B cell (primary cell): ENCODE results near the gene DUS4L. TPM values are rescaled to one million over a fixed set of nuclear protein-coding genes. Genes with fewer than 3 reads are reported as not detected.

Experiments
- ATAC-seq: fragments of 200-7000 bp; cut with Tn5 transposase; one replicate; pipeline ENCODE4 v1.10.0; 2021; ENCODE audit warnings: low read depth, mild to moderate bottlenecking, moderate number of reproducible peaks, moderate library complexity
- CTCF ChIA-PET: fragments of 350-600 bp; sonication (Branson Sonifier 250); formaldehyde crosslinking; loops from one replicate; lab custom pipeline; 2021; ENCODE audit warnings: antibody characterized with exemption, inconsistent platforms; lab: Charles Lee
- POLR2A ChIA-PET: fragments of 350-600 bp; sonication (Branson Sonifier 250); formaldehyde crosslinking; loops from one replicate; lab custom pipeline; 2021; ENCODE audit warnings: antibody characterized with exemption; lab: Charles Lee
- DNase-seq: peaks from one replicate; pipeline ENCODE4 v3.0.0; 2013
- H2AFZ ChIP-seq: 2 replicates; pipeline ENCODE4 v1.6.1; 2012; ENCODE audit warnings: mild to moderate bottlenecking, low read depth, low read length; ENCODE audit not compliant: insufficient read depth, poor library complexity, severe bottlenecking
- H3K27ac ChIP-seq, 2 donors: 1 replicate in 1 of 2; 2 replicates in 1 of 2; pipeline ENCODE4 v1.5.1; 2012 to 2013; ENCODE audit warnings: low read length in 2 of 2, mild to moderate bottlenecking in 2 of 2, moderate library complexity in 1 of 2
- H3K27me3 ChIP-seq, 4 experiments: fragments of 200-600 bp in 1 of 4; sonication (generic) in 1 of 4; replicated peaks in 1 of 4; 1 replicate in 2 of 4; 2 replicates in 2 of 4; pipeline versions ENCODE4 v1.6.1 to v1.7.0; 2013 to 2016; ENCODE audit warnings: low read length in 3 of 4, mild to moderate bottlenecking in 2 of 4, mixed read lengths in 1 of 4, moderate library complexity in 1 of 4; ENCODE audit not compliant: insufficient read depth in 4 of 4, control insufficient read depth in 3 of 4; ENCODE audit errors: control extremely low read depth in 1 of 4
- H3K36me3 ChIP-seq, 2 experiments: replicated peaks in 1 of 2; 1 replicate in 1 of 2; 2 replicates in 1 of 2; pipeline versions ENCODE4 v1.6.1 to v1.7.1; 2013; ENCODE audit warnings: low read length in 1 of 2; ENCODE audit not compliant: insufficient read depth in 2 of 2, control insufficient read depth in 1 of 2; ENCODE audit errors: control extremely low read depth in 1 of 2, extremely low read depth in 1 of 2
- H3K4me1 ChIP-seq, 2 donors: fragments of 200-600 bp in 1 of 2; sonication (generic) in 1 of 2; 1 replicate in 1 of 2; 2 replicates in 1 of 2; pipeline versions ENCODE4 v1.5.1 to v1.6.1; 2013 to 2017; ENCODE audit warnings: low read length in 2 of 2; ENCODE audit not compliant: control insufficient read depth in 2 of 2, insufficient read depth in 2 of 2
- H3K4me2 ChIP-seq: replicated peaks from 2 replicates; pipeline ENCODE3; 2012; ENCODE audit warnings: mild to moderate bottlenecking, low read depth, low read length; ENCODE audit not compliant: poor library complexity, severe bottlenecking
- H3K4me3 ChIP-seq, 5 experiments: fragments of 200-600 bp in 1 of 5; sonication (generic) in 1 of 5; 1 replicate in 3 of 5; 2 replicates in 2 of 5; pipeline versions ENCODE4 v1.5.1 to v1.7.0; 2011 to 2016; ENCODE audit warnings: low read length in 4 of 5, mild to moderate bottlenecking in 4 of 5, low read depth in 2 of 5, control low read depth in 1 of 5, moderate library complexity in 1 of 5; ENCODE audit not compliant: insufficient read depth in 1 of 5; ENCODE audit errors: control extremely low read depth in 1 of 5, extremely low read depth in 1 of 5
- H3K79me2 ChIP-seq: fragments of 200-600 bp; sonication (generic); one replicate; pipeline ENCODE4 v1.6.0; 2016; ENCODE audit warnings: low read length; ENCODE audit not compliant: control insufficient read depth, insufficient read depth
- H3K9ac ChIP-seq: fragments of 200-600 bp; sonication (generic); 2 replicates; pipeline ENCODE4 v1.6.1; 2017; ENCODE audit warnings: mild to moderate bottlenecking, low read length, moderate library complexity
- H3K9me3 ChIP-seq, 3 donors: one replicate each; pipeline versions ENCODE4 v1.6.1 to v1.7.1; 2013; ENCODE audit warnings: low read length in 2 of 3; ENCODE audit not compliant: control insufficient read depth in 2 of 3, insufficient read depth in 1 of 3; ENCODE audit errors: control extremely low read depth in 1 of 3
- H4K20me1 ChIP-seq: 2 replicates; pipeline ENCODE4 v1.6.0; 2012; ENCODE audit warnings: mild to moderate bottlenecking, low read length; ENCODE audit not compliant: insufficient read depth, control insufficient read depth, poor library complexity, severe bottlenecking
- H3K27ac Mint-ChIP-seq: one replicate; pipeline ENCODE4 v1.8.0; 2021; ENCODE audit warnings: mixed read lengths
- H3K27me3 Mint-ChIP-seq: one replicate; pipeline ENCODE4 v1.8.0; 2021; ENCODE audit warnings: mixed read lengths
- H3K4me1 Mint-ChIP-seq: one replicate; pipeline ENCODE4 v1.8.0; 2021; ENCODE audit warnings: mixed read lengths
- H3K4me3 Mint-ChIP-seq: one replicate; pipeline ENCODE4 v1.8.0; 2021; ENCODE audit warnings: mixed read lengths
- H3K9me3 Mint-ChIP-seq: one replicate; pipeline ENCODE4 v1.8.0; 2022; ENCODE audit warnings: mixed read lengths; ENCODE audit not compliant: insufficient read depth
- CTCF ChIP-seq: fragments of 200-600 bp; IDR thresholded peaks from one replicate; pipeline ENCODE4 v1.8.0; 2022; ENCODE audit warnings: antibody characterized with exemption, mild to moderate bottlenecking
- EZH2 ChIP-seq: IDR thresholded peaks from 2 replicates; pipeline ENCODE4 v1.6.1; 2012; ENCODE audit warnings: borderline replicate concordance, low read depth, mild to moderate bottlenecking, moderate library complexity, low read length; ENCODE audit not compliant: insufficient read depth, poor library complexity, severe bottlenecking
- WGBS: methylation state at CpG from one replicate; pipeline ENCODE4 v1.1.5; 2013; ENCODE audit warnings: missing lambda C conversion rate; ENCODE audit not compliant: insufficient coverage; 5-methylcytosine and 5-hydroxymethylcytosine counted together
- intact Hi-C: fragments of 100-400 bp; cut with micrococcal nuclease; formaldehyde crosslinking; loops from one replicate; pipeline ENCODE4 v1.10.0; 2022
- polyA plus RNA-seq: library from polyadenylated mRNA; depleted of rRNA; stranded (reverse); fragments of >200 nt; gene quantifications from 2 replicates; pipeline ENCODE4 v1.2.3, GENCODE V29; 2012
- total RNA-seq, 2 donors: library from RNA; stranded (reverse); fragments of 120-200 nt in 1 of 2; gene quantifications; 1 replicate in 1 of 2; 2 replicates in 1 of 2; pipeline versions ENCODE4 v1.2.3 to v1.2.4, GENCODE V29; 2013 to 2022

Gene DUS4L
- total and polyA plus RNA-seq, 2 donors (not counting 1 experiment from before 2014, with no cell fraction given), result 4.1 to 18.7 TPM

- Mint-ChIP-seq H3K27ac (peak overlapping the region; percentile 53), H3K27me3 (no peaks in the 10 kb centered on the region), H3K9me3 (no peaks in the 10 kb centered on the region), H3K4me3 (peak overlapping the region; percentile 85), H3K4me1 (peaks cover 23% of the 10 kb centered on the region)
- H3K27me3 ChIP-seq, result no peaks in the 10 kb centered on the region
- H3K9ac ChIP-seq, result peak overlapping the region; percentile 94
- H2AFZ ChIP-seq, result peak overlapping the region; percentile 98
- H3K27ac ChIP-seq, result peak overlapping the region; percentile 59 to 80
- no peak for TF ChIP-seq EZH2
- TF ChIP-seq CTCF, result no peak
- intact Hi-C loops, result loop anchor here (1.0 to 5.0 kb wide), 6 partner anchors 17 to 414 kb away; partner anchors contain the start of genes HBP1 and SLC26A4
- peaks cover 4 to 7% of the 10 kb centered on the region in 2 donors for H3K4me1 ChIP-seq
- DNase-seq (no peak), ATAC-seq (no peak)
- peaks cover 0 to 4% of the 10 kb centered on the region in 2 experiments for H3K36me3 ChIP-seq
- H3K79me2 ChIP-seq, result peaks cover 5% of the 10 kb centered on the region
- WGBS, result no CpG with 5 or more reads among the region's 10 CpGs
- peak overlapping the region; percentile 32 to 93 (median 85) for H3K4me3 ChIP-seq
- ChIA-PET POLR2A (interaction anchor here (0.6 to 2.2 kb wide), 3 partner anchors 17 to 101 kb away, joined by 3 to 7 read pairs (median 6); partner anchors contain the start of genes COG5 and DUS4L), CTCF (interaction anchor here (0.9 to 1.5 kb wide), 7 partner anchors 57 to 162 kb away, joined by 3 to 7 read pairs (median 3); partner anchors contain the start of gene SLC26A4)
- H3K9me3 ChIP-seq, result no peaks in the 10 kb centered on the region
- H4K20me1 ChIP-seq, result no peaks in the 10 kb centered on the region
- H3K4me2 ChIP-seq, result peak overlapping the region; percentile 85
Measured at GRCh38 chr7:107580716-107581383, 17.1 kb downstream of the DUS4L start.
